ENCODE results near the gene SPATS2L. TPM values are rescaled to one million over a fixed set of nuclear protein-coding genes. Genes with fewer than 3 reads are reported as not detected.

SPATS2L gene
- total RNA-seq, 4 donors from 2014 or later: 99.0 to 142 (median 124) TPM

- no peaks in the 10 kb centered on the region for H3K36me3 ChIP-seq
- H3K9me3 ChIP-seq: no peaks in the 10 kb centered on the region
- no peak for DNase-seq
- H3K27me3 ChIP-seq: no peaks in the 10 kb centered on the region
- TF ChIP-seq POLR2A (IDR thresholded peaks at IDR 0.05): no peak
- TF ChIP-seq CTCF (IDR thresholded peaks at IDR 0.05): no peak
- H3K4me3 ChIP-seq: no peak overlapping the region
- no peaks in the 10 kb centered on the region for H3K4me1 ChIP-seq
- H3K27ac ChIP-seq: no peak overlapping the region
These were observed 8.5 kb upstream of the SPATS2L start for GRCh38 chr2:200297989-200298388.

- Histone ChIP-seq H3K4me1 (no peaks in the 10 kb centered on the region), H3K27me3 (no peaks in the 10 kb centered on the region), H3K36me3 (no peaks in the 10 kb centered on the region), H3K9me3 (no peaks in the 10 kb centered on the region), H3K27ac (no peak overlapping the region), H3K4me3 (no peak overlapping the region)
- TF ChIP-seq POLR2A (IDR thresholded peaks at IDR 0.05): no peak
- TF ChIP-seq CTCF (IDR thresholded peaks at IDR 0.05): no peak
- DNase-seq: no peak
These were observed 7.7 kb upstream of the SPATS2L start for GRCh38 chr2:200298816-200299215.

GRCh38 chr2:200300065-200300464, 6.4 kb upstream of the SPATS2L start:
- Histone ChIP-seq H3K9me3 (no peaks in the 10 kb centered on the region), H3K27ac (no peak overlapping the region), H3K4me3 (no peak overlapping the region), H3K4me1 (no peaks in the 10 kb centered on the region), H3K36me3 (no peaks in the 10 kb centered on the region), H3K27me3 (no peaks in the 10 kb centered on the region)
- TF ChIP-seq POLR2A (IDR thresholded peaks at IDR 0.05) (no peak), CTCF (IDR thresholded peaks at IDR 0.05) (no peak)
- no peak for DNase-seq

GRCh38 chr2:200300638-200301314, 5.7 kb upstream of the SPATS2L start:
- peaks cover 0 to 6% (median 0%) of the 10 kb centered on the region in 4 donors for H3K4me1 ChIP-seq
- no peak for DNase-seq
- no peaks in the 10 kb centered on the region for H3K27me3 ChIP-seq
- H3K9me3 ChIP-seq: no peaks in the 10 kb centered on the region
- H3K27ac ChIP-seq: no peak overlapping the region
- H3K36me3 ChIP-seq: no peaks in the 10 kb centered on the region
- no peak for TF ChIP-seq POLR2A (IDR thresholded peaks at IDR 0.05)
- TF ChIP-seq CTCF (IDR thresholded peaks at IDR 0.05): no peak
- H3K4me3 ChIP-seq: no peak overlapping the region

GRCh38 chr2:200301953-200302858, 4.3 kb upstream of the SPATS2L start:
- H3K27ac ChIP-seq: no peak overlapping the region
- no peaks in the 10 kb centered on the region for H3K27me3 ChIP-seq
- no peak for DNase-seq
- no peak overlapping the region for H3K4me3 ChIP-seq
- peaks cover 0 to 6% (median under 1%) of the 10 kb centered on the region in 4 donors for H3K4me1 ChIP-seq
- no peaks in the 10 kb centered on the region for H3K36me3 ChIP-seq
- TF ChIP-seq POLR2A (IDR thresholded peaks at IDR 0.05) (no peak), CTCF (IDR thresholded peaks at IDR 0.05) (no peak)
- H3K9me3 ChIP-seq: no peaks in the 10 kb centered on the region
